HG02678 (cell line): ENCODE measurements around the gene MIGA1.
"Not testable (repeated sequence)": the region's sequence is repeated elsewhere in the genome, so short reads cannot be mapped to it uniquely, and the experiment has no call there.

Experiments
- ATAC-seq: cut with Tn5 transposase; IDR thresholded peaks from one replicate; pipeline ENCODE4 v1.9.1; 2021; ENCODE audit warnings: mild to moderate bottlenecking, moderate library complexity; ENCODE audit not compliant: unreplicated experiment

MIGA1 gene

GRCh38 chr1:77900687-77901293 is 121.3 kb downstream of the MIGA1 start:
- no peak for ATAC-seq

GRCh38 chr1:77905603-77906002 is 126.2 kb downstream of the MIGA1 start:
- no peak for ATAC-seq

GRCh38 chr1:77906019-77906545 is 126.6 kb downstream of the MIGA1 start:
- ATAC-seq, result no peak

- no peak for ATAC-seq
Observed at GRCh38 chr1:77906624-77907023, 127.2 kb downstream of the MIGA1 start.

- ATAC-seq, result no peak
Observed at GRCh38 chr1:77910116-77910515, 130.7 kb downstream of the MIGA1 start.

- ATAC-seq, result not testable (repeated sequence)
Observed at GRCh38 chr1:77918918-77919317, 139.5 kb downstream of the MIGA1 start.

- ATAC-seq, result no peak
Observed at GRCh38 chr1:77925518-77925917, 146.1 kb downstream of the MIGA1 start.

GRCh38 chr1:77925956-77926355 is 146.5 kb downstream of the MIGA1 start:
- no peak for ATAC-seq

GRCh38 chr1:77926561-77927357 is 147.3 kb downstream of the MIGA1 start:
- ATAC-seq, result peak; percentile 56

GRCh38 chr1:77927414-77927813 is 148.0 kb downstream of the MIGA1 start:
- no peak for ATAC-seq
